Hematopoietic multipotent progenitor cell treated with erythropoietin and hydrocortisone succinate and interleukin-3 and kit ligand, for 17 days (in vitro differentiated cells): ENCODE measurements around the gene LARP1.
"Not testable (repeated sequence)": the region's sequence is repeated elsewhere in the genome, so short reads cannot be mapped to it uniquely, and the experiment has no call there.

Experiments used
- DNase-seq: peaks from one replicate; pipeline ENCODE4 v3.0.0-alpha.2; 2015; ENCODE audit warnings: low spot score

Gene LARP1

DNA sequence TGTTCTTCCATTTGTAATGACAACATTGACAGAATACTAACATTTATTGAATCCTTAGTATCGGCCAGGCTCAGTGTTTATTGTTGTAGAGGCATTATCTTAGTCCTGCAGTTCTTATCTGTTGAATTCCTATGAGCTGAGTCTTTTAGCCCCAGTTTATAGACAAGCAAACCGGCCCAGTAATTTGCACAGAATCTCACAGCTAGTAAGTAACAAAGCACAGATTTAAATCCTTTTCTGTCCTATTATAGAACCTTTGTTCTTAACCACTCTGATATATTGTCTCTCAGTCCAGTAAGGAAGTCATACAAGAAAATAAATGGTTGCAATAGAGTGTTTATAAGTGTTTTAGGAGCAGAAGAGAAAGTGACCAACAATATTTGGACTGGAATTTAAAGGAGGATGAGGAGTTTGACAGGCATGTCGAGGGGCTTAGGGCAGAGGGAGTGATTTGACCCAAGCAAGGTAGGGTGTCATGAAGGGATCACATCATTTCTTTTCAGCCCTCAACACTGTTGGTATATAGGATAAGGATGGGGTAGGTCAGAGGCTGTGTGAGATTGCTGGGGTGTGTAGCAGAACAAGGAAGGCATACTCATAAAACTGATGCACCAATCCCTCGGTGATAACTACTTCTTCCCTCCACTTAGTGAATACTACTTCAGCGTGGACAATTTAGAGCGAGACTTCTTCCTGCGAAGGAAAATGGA is 39.5 kb downstream of the LARP1 start:
- DNase-seq = no peak

DNA sequence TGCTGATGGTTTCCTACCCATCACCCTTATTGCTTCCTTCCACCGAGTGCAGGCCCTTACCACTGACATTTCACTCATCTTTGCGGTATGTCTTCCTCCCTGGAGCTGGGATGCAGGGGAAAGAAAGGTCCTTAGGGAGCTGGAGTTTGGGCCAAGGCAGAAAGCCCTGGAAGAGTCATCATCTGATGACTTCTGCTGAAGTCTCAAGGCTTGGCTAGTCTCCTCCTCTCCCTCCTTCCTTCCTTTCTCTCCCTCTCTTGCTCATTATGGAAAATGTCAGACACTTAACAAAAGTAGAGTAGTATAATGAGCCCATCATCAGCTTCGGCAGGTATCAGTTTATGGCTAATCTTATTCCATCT is 40.0 kb downstream of the LARP1 start:
- DNase-seq = no peak

- DNase-seq = no peak
These were observed 42.6 kb downstream of the LARP1 start for GRCh38 chr5:154797762-154798161.

DNA sequence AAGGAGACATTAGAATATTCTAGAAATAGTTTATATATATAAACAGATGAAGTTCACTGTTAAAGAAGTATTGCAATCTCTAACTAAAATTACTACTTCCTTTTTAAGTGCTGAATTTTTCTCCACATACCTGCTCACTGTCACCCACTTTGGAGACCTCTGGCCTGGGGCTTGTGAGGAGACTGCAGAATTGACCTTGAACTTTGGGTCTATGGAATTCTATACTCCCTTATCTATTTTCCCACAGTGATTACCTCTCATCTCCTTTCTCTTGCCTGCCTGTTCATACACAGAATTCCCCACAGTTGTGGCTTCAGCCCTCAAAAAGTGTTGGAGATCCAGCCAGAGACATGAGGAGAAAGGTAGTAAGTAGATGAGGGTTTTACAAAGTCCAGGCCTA is 45.4 kb downstream of the LARP1 start:
- no peak for DNase-seq

DNA sequence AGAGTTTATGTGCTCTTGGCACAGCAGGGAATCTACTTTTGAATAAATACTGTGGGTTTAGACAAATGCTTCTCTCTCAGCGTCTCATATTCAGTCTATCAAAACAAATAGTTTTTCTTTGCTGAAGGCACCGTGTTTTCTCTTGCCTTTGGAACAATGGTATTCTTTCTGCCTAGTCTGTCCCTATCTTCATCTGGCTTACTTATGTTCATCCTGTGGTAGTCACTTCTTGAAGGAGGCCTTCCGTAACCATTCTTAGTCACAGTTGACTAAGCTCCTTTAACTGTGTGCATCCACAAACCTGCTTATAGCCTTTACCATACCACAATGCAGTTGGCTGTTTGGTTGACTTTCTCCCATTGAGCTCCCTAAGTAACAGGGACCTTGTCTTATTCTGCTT is 45.9 kb downstream of the LARP1 start:
- DNase-seq = no peak

DNA sequence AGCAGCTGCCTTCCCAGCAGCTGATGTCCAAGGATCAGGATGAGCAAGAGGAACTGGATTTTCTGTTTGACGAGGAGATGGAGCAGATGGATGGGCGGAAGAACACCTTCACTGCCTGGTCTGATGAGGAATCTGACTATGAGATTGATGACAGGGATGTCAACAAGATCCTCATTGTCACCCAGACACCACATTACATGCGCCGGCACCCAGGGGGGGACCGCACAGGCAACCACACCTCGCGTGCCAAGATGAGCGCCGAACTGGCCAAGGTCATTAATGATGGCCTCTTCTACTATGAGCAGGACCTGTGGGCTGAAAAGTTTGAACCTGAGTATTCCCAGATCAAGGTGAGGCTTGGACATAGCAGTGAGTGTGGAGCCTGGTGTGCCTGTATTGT is 46.9 kb downstream of the LARP1 start:
- no peak for DNase-seq

DNA sequence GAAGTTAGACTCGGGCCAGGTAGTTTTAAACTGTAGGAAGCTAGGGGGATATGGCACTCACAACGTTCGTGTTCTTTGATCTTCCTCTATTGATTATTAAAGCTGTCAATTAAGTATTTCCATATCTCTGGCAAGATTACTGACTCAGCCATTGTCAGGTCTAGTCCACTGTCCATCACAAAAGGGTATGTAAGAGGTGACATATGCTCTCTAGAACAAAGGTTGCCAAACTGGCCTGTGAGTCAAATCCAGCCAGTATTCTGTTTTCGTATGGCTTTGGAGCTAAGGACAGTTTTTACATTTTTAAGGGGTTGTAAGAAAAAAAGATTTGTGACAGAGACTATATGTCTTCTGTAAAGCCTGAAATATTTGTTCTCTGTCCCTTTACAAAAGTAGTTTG is 51.0 kb downstream of the LARP1 start:
- DNase-seq = no peak

GRCh38 chr5:154811239-154811638 is 56.1 kb downstream of the LARP1 start:
- no peak for DNase-seq

GRCh38 chr5:154811653-154812465 is 56.7 kb downstream of the LARP1 start:
- DNase-seq = peak; percentile 89

DNA sequence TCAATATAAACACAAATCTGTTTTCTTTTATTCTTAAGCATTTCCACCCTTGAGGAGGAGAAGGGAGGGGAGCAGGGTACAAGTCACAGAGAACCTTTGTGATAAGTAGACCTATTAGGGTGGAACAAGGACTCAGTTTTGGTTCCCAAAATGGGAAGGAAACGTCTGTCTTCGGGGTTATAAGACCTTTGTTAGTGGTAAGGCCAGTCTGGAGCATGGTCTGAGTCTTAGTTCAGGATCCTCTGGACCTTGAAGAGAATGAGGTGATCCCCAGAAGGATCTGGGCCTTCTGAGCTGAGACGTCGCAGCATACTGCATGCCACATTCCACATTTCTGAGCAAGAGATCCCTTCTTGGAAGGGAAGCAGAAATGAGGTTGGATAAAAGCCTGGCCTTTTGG is 58.0 kb downstream of the LARP1 start:
- no peak for DNase-seq

DNA sequence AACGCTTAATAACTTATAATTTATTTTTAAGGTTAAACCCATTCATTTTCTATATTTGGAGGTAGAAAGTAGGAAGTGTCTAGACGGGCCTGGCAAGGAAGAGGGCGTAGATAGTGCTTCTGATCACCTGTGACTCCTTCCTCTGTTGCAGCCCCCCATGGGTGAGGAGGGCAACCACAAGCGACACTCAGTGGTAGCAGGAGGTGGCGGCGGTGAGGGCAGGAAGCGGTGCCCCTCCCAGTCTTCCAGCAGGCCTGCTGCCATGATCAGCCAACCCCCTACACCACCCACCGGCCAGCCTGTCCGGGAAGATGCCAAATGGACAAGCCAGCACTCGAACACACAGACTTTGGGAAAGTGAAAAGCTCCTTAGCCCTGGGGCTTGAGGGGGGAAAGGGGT is 58.6 kb downstream of the LARP1 start:
- no peak for DNase-seq

DNA sequence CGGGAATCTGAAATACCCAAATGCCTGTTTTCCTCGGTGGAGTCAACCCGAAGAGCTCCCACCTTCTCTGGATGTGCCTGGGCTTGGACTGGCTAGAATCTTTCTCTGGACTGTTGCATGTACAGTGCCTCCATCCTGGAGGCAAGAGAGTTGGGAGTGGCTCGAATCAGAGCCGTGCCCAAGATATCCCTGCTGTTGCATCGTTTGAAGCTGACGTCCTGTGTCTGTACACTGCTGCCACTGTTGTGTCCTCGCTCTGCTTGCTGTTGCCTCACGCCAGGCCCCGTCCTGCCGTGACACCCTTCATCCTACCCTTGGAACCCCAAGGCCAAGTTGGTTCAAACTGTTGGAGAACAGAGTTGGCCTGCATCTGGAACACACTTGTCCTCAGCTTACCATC is 59.8 kb downstream of the LARP1 start:
- no peak for DNase-seq

- DNase-seq = no peak
These were observed 60.6 kb downstream of the LARP1 start for GRCh38 chr5:154815684-154816247.

DNA sequence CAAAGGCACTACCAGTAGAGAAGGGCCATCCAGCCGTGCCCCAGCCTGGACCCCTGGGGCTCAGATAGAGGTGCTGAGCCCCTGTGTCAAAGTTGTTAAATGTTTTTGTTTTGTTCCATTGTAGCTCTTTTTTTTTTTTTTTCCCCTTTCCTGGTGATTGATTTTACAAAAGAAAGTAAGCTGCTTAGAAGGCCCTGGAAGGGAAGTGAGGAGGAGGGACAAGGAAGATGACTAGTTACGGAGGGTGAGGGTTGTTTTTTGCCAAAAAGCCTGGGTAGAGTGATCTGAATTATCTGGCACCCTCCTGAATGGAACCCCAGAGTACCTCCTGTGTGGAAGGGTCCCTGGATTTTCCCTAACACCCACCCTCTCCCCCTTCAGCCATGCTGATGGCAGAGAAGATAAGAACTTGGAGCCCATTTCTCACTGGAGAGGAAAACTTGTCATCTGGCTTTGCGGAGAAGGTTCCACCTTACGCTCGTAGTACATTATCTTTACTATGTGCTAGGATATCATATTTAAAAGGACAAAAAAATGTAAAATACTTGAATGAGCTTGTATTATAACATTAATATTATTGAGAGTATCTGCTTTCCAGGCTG is 61.8 kb downstream of the LARP1 start:
- DNase-seq = no peak

- DNase-seq = no peak
These were observed 62.6 kb downstream of the LARP1 start for GRCh38 chr5:154817815-154818214.

- DNase-seq = peak; percentile 61
These were observed 63.4 kb downstream of the LARP1 start for GRCh38 chr5:154818471-154819116.

DNA sequence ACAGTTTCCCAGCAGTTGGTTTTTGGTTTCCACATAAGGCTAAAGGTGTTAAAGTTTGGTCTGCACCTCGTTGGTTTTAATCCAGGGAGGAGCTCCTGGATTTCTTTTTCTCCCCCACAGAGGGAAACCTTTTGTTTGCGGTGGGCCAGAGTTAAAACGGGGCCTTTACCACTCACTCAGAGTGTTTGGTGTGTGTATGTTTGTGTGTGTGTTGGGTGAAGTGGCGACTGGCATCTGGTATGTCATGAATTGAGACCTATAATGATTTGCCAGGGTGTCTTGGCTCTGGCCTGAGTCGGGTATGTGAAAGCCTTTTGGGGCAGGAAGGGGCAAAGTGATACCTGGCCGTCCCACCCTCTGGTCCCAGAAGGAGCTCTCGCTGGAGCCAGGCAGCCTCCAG is 64.4 kb downstream of the LARP1 start:
- no peak for DNase-seq

DNA sequence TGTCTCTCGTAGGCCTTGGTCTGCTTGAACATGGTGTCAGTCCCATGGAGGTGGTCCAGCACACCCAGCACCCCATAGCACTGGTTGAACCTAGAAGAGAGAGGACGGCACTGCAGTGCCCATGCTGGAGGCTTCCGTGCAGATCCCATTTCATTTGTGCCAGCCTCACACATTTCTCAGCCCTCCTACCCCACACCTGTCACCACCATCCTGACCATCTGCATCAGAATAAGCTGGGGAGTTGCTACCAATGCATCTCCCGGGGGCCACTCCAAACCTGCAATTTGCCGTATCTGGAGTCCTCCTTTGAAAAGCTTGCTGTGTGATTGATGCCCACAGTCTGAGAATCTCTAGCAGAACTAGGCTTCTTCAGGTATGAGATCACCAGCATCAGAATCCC is 65.2 kb downstream of the LARP1 start:
- DNase-seq = no peak

DNA sequence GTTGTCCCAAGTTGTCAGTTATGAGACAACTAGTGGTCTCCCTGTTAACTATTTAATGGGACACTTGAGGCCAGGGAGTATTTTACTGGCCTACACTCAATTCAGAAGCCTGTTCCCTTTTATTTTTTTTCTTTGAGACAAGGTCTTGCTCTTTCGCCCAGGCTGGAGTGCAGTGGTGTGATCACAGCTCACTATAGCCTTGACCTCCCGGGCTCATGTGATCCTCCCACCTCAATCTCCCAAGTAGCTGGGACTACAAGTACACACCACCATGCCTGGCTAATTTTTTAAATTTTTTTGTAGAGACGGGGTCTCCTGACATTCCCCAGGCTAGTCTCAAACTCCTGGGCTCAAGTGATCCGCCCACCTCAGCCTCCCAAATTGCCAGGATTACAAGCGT is 67.7 kb downstream of the LARP1 start:
- not testable (repeated sequence) for DNase-seq

DNA sequence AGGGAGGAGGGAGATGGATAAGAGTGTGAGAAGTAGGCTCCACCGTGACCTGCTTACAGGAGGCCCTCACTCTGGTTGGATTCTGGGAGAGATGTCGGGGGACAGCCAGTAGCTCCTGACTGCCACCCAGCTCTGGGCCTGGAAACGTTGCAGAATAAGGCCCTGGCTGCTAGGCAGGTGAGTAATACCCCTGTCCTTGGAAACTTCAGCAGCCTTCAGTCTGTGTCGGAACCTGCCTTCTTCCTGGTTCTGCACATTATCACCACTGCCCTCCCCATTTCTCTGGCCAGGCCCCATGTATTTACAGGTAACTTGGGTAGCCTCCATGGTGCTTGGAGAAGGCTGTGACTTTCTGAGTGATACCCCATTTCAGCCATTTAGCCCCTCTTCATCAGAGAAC is 68.4 kb downstream of the LARP1 start:
- DNase-seq = no peak

- no peak for DNase-seq
These were observed 68.9 kb downstream of the LARP1 start for GRCh38 chr5:154824070-154824469.

GRCh38 chr5:154829181-154829588 is 74.0 kb downstream of the LARP1 start:
- peak; percentile 45 for DNase-seq
